Fibroblast of villous mesenchyme (primary cell): ENCODE measurements around the gene MEA1. TPM values are rescaled to one million over a fixed set of nuclear protein-coding genes. Genes with fewer than 3 reads are reported as not detected.
"Not testable (repeated sequence)": the region's sequence is repeated elsewhere in the genome, so short reads cannot be mapped to it uniquely, and the experiment has no call there.

Experiments used
- DNase-seq: peaks from one replicate; pipeline ENCODE4 v3.0.0-alpha.2; 2010; ENCODE audit warnings: low read depth
- H3K4me3 ChIP-seq: 2 replicates; pipeline ENCODE4 v1.5.1; 2011; ENCODE audit warnings: low read depth, mild to moderate bottlenecking, low read length
- total RNA-seq: library from RNA; depleted of rRNA; stranded (reverse); fragments of >200 nt; gene quantifications from 2 replicates; pipeline ENCODE4 v1.2.3, GENCODE V29; 2012
- TF ChIP-seq, protein P1 (sequence below): IDR thresholded peaks from 2 replicates; pipeline ENCODE4 v1.5.1; 2012; ENCODE audit warnings: low read depth, mild to moderate bottlenecking, low read length; ENCODE audit not compliant: insufficient read depth

The MEA1 gene
- total RNA-seq, 1 donor: 60.0 TPM

DNA sequence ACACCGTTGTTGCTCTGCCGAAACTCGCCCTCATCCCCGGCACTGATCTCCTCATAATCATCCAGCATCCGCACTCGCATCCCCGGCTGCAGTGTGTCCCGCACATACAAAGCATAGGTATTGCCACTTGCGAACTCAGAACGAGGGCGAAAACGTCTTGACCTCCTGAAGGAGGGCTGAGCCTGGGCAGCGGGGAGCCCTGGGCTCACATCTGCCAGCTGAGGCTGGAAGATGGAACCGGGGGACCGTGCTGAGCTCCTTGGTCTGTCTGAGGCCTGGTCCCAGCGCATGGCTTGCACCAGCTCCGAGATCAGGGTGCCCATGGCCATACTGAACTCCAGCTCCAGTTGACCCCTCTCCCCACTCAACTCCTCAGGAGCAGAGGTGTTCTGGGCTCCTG, 37.2 kb upstream of the MEA1 start:
- TF ChIP-seq, protein P1, sequence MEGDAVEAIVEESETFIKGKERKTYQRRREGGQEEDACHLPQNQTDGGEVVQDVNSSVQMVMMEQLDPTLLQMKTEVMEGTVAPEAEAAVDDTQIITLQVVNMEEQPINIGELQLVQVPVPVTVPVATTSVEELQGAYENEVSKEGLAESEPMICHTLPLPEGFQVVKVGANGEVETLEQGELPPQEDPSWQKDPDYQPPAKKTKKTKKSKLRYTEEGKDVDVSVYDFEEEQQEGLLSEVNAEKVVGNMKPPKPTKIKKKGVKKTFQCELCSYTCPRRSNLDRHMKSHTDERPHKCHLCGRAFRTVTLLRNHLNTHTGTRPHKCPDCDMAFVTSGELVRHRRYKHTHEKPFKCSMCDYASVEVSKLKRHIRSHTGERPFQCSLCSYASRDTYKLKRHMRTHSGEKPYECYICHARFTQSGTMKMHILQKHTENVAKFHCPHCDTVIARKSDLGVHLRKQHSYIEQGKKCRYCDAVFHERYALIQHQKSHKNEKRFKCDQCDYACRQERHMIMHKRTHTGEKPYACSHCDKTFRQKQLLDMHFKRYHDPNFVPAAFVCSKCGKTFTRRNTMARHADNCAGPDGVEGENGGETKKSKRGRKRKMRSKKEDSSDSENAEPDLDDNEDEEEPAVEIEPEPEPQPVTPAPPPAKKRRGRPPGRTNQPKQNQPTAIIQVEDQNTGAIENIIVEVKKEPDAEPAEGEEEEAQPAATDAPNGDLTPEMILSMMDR: no peak
- H3K4me3 ChIP-seq: no peak overlapping the region
- DNase-seq: no peak

DNA sequence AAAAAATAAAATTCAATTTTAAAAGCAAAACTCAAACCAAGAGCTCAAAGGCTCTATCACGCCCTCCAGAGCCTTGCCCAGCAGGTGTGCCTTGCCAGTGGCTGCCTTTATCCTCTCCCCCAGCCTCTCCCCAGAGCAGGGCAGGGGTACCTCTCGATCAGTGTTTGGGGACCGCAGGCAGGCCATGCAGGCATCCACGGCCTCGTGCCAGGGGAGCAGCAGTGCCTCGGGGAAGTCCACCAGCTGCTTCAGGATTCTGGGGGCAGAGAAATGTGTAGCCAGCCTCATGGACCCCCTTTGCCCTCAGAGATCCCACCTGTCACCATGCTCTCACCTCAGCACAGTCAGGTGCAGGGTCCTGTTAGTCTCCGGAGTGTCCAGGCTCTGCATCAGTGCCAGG, 34.3 kb upstream of the MEA1 start:
- TF ChIP-seq, protein P1: no peak
- DNase-seq: no peak
- no peak overlapping the region for H3K4me3 ChIP-seq

DNA sequence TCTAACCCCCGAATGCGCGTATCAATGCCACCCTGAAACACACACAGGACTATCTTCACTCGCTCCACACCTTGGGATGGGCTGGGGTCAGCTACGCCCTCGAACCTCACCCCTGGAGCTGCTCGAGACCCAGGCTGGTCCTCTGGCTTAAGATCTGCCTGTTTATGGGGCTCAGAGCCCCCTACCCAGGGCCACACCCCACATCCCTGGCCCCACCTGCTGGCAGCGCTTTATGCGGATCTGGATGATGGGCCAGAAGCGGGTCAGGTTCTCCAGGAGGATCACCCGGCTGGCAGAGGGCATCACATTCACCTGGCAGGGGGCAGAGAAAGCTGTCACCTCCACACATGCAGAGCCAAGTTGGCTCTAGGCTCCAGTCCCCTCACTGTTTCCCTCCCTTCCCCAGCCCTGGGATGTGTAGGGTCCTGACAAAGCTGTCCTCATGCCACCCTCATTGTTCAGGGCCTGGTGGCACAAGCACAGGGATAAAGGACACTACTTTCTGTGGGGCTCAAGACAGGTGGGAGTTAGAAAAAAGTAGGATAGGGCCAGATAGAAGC, 31.7 kb upstream of the MEA1 start:
- no peak overlapping the region for H3K4me3 ChIP-seq
- no peak for DNase-seq
- TF ChIP-seq, protein P1: no peak

DNA sequence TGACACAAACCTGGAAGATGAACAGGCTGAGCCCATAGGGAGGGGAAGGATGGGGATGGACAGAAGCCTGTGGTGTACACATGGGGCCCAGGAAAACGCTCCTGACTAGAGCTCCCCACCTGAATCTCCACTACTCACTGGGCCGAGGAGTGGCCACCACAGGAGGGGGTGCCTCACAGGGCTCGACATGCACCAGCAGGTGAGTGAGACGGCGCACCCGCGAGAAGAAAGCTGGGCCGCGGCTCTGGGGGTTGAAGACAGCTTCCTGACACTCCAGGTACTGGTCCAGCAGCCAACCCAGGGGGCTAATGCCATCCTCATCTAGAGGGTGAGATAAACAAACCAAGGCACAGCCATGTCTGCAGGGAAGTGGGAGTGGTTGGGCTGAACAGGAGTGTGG, 29.6 kb upstream of the MEA1 start:
- no peak for DNase-seq
- no peak overlapping the region for H3K4me3 ChIP-seq

DNA sequence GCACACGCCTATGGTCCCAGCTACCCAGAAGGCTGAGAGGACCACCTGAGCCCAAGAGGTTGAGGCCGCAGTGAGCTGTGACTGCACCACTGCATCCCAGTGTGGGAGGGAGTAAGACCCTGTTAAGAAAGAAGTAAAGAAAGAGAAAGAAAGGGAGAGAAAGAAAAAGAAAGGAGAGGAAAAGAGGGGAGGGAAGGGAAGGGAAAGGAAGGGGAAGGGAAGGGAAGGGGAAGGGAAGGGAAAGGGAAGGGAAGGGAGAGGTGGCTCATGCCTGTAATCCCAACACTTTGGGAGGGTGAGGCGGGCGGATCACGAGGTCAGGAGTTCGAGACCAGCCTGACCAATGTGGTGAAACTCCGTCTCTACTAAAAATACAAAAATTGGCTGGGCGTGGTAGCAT, 27.7 kb upstream of the MEA1 start:
- DNase-seq, H3K4me3 ChIP-seq: not testable (repeated sequence)

More for the DNA sequence above, 29.6 kb upstream of the MEA1 start:
- TF ChIP-seq, protein P1: no peak

DNA sequence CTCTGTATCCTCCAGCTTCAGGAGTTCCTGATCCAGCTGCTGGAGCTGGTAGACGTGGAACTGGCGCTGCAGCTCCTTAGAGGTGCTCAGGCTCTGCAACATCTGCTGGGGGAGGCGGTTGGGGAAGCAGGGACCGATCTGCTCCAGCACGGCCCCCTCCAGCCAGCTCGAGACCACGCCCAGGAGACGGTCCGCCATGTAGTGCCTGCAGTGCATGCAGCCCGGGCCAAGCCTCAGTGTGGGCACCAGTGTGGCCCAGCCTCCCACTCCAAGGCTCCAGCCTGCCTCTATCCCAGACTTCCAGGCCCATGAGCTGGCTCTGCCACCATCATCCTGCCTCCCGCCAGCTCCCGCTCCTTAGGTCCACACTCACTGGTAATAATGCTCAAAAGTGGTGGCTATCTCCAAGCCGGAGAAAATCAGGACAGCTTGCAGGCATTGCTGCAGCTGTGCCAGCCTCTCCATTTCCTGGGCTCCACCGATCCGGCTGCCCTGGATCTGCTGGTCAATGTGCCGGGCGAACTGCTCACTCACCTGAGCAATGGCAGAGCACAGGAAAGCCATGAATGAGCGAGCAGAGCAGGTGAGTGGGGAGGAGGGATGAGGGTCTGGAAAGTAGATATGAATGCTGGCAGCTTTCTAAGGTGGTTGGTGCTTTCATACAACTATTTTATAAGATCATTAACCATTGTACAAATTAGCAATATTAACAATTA, 27.0 kb upstream of the MEA1 start:
- DNase-seq: no peak
- TF ChIP-seq, protein P1: no peak
- no peak overlapping the region for H3K4me3 ChIP-seq

DNA sequence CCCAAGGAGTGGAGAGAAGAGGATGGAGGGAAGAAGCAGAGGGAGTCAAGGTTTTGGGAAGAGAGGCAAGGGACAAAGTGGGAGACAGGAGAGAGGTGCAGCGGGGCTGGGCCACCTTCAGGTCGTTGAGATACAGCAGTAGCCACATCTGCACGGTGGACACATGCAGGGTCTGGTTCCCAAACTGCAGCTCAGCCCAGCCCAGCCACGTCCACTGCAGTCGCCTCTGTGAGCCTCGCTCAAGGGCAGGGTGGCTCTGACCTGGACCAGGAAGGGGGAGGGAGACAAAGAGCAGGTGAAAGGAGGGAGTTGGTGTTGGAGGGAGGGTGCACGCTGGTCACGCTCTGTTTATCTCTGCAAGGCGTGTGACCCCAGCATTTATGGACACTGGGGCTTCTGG, 25.0 kb upstream of the MEA1 start:
- no peak overlapping the region for H3K4me3 ChIP-seq
- no peak for DNase-seq
- TF ChIP-seq, protein P1: no peak
